GM23338 (cell line): ENCODE results near the gene CCDC122.

ENCODE experiments used
- CREB1 ChIP-seq: fragments of 250-450 bp; sonication (Bioruptor Pico); IDR thresholded peaks from 2 replicates; pipeline ENCODE4 v1.5.0; 2020; ENCODE audit warnings: low read depth, mild to moderate bottlenecking, moderate library complexity
- ETS1 ChIP-seq: IDR thresholded peaks from 2 replicates; pipeline ENCODE4 v1.6.1; 2016; ENCODE audit warnings: antibody characterized with exemption
- EZH2 ChIP-seq: fragments of 200-600 bp; sonication (generic); IDR thresholded peaks from one replicate; pipeline ENCODE4 v1.8.0; 2017; ENCODE audit warnings: antibody characterized with exemption, mild to moderate bottlenecking, low read depth; ENCODE audit not compliant: unreplicated experiment
- EZH2phosphoT487 ChIP-seq: fragments of 200-600 bp; sonication (generic); IDR thresholded peaks from one replicate; pipeline ENCODE4 v1.8.1; 2018; ENCODE audit warnings: antibody characterized with exemption; ENCODE audit not compliant: unreplicated experiment
- JUNB ChIP-seq: IDR thresholded peaks from one replicate; pipeline ENCODE4 v1.6.1; 2016; ENCODE audit warnings: antibody characterized with exemption; ENCODE audit not compliant: unreplicated experiment
- POLR2AphosphoS5 ChIP-seq: IDR thresholded peaks from 2 replicates; pipeline ENCODE4 v1.6.1; 2016; ENCODE audit warnings: antibody characterized with exemption, low read depth
- STAT1 ChIP-seq: IDR thresholded peaks from one replicate; pipeline ENCODE4 v1.6.1; 2016; ENCODE audit warnings: antibody characterized with exemption; ENCODE audit not compliant: unreplicated experiment
- ZNF114 ChIP-seq: fragments of 250-450 bp; sonication (Bioruptor Pico); IDR thresholded peaks from 2 replicates; pipeline ENCODE4 v1.5.0; 2020; ENCODE audit warnings: mild to moderate bottlenecking, moderate library complexity
- ZNF462 ChIP-seq: fragments of 250-450 bp; sonication (Bioruptor Pico); IDR thresholded peaks from 2 replicates; pipeline ENCODE4 v1.5.0; 2020; ENCODE audit warnings: mild to moderate bottlenecking, moderate library complexity
- TF ChIP-seq, protein P1 (sequence below), 2 experiments: fragments of 200-600 bp in 1 of 2; sonication (generic) in 1 of 2; conservative IDR thresholded peaks; 2 replicates each; pipeline versions ENCODE4 v1.5.1 to v1.6.1; 2016 to 2017; ENCODE audit warnings: antibody characterized with exemption in 2 of 2, low read depth in 2 of 2, mild to moderate bottlenecking in 2 of 2, moderate library complexity in 1 of 2
- TF ChIP-seq, protein P2 (sequence below): IDR thresholded peaks from one replicate; pipeline ENCODE4 v1.6.1; 2018; ENCODE audit warnings: antibody characterized with exemption; ENCODE audit not compliant: unreplicated experiment

GRCh38 chr13:43910856-43911255 lies 31.3 kb upstream of the CCDC122 start:
- TF ChIP-seq, protein P1, sequence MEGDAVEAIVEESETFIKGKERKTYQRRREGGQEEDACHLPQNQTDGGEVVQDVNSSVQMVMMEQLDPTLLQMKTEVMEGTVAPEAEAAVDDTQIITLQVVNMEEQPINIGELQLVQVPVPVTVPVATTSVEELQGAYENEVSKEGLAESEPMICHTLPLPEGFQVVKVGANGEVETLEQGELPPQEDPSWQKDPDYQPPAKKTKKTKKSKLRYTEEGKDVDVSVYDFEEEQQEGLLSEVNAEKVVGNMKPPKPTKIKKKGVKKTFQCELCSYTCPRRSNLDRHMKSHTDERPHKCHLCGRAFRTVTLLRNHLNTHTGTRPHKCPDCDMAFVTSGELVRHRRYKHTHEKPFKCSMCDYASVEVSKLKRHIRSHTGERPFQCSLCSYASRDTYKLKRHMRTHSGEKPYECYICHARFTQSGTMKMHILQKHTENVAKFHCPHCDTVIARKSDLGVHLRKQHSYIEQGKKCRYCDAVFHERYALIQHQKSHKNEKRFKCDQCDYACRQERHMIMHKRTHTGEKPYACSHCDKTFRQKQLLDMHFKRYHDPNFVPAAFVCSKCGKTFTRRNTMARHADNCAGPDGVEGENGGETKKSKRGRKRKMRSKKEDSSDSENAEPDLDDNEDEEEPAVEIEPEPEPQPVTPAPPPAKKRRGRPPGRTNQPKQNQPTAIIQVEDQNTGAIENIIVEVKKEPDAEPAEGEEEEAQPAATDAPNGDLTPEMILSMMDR (conservative IDR thresholded peaks at IDR 0.05; ENCODE audit: low read depth in 2 of 2) = no peak
- no peak for TF ChIP-seq POLR2AphosphoS5
- no peak for TF ChIP-seq EZH2phosphoT487
- TF ChIP-seq EZH2 = no peak
- TF ChIP-seq, protein P2, sequence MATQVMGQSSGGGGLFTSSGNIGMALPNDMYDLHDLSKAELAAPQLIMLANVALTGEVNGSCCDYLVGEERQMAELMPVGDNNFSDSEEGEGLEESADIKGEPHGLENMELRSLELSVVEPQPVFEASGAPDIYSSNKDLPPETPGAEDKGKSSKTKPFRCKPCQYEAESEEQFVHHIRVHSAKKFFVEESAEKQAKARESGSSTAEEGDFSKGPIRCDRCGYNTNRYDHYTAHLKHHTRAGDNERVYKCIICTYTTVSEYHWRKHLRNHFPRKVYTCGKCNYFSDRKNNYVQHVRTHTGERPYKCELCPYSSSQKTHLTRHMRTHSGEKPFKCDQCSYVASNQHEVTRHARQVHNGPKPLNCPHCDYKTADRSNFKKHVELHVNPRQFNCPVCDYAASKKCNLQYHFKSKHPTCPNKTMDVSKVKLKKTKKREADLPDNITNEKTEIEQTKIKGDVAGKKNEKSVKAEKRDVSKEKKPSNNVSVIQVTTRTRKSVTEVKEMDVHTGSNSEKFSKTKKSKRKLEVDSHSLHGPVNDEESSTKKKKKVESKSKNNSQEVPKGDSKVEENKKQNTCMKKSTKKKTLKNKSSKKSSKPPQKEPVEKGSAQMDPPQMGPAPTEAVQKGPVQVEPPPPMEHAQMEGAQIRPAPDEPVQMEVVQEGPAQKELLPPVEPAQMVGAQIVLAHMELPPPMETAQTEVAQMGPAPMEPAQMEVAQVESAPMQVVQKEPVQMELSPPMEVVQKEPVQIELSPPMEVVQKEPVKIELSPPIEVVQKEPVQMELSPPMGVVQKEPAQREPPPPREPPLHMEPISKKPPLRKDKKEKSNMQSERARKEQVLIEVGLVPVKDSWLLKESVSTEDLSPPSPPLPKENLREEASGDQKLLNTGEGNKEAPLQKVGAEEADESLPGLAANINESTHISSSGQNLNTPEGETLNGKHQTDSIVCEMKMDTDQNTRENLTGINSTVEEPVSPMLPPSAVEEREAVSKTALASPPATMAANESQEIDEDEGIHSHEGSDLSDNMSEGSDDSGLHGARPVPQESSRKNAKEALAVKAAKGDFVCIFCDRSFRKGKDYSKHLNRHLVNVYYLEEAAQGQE = no peak
- no peak for TF ChIP-seq ZNF114 (CRISPR knock-in tag)
- no peak for TF ChIP-seq ETS1
- no peak for TF ChIP-seq JUNB
- TF ChIP-seq CREB1 (CRISPR knock-in tag) = no peak
- no peak for TF ChIP-seq ZNF462 (CRISPR knock-in tag)
- TF ChIP-seq STAT1 = no peak
